A549 (cell line): Measurements from ENCODE around the gene PREX1. TPM values are rescaled to one million over a fixed set of nuclear protein-coding genes. Genes with fewer than 3 reads are reported as not detected.
"Not testable (repeated sequence)": the region's sequence is repeated elsewhere in the genome, so short reads cannot be mapped to it uniquely, and the experiment has no call there.

Experiments
- ATAC-seq, 2 experiments: fragments of 200-7000 bp in 1 of 2; fragments of >200 bp in 1 of 2; cut with Nextera tagmentation in 1 of 2; cut with Tn5 transposase in 1 of 2; 3 replicates each; pipeline versions ENCODE4 v1.8.0 to v1.9.1; 2018 to 2020; ENCODE audit warnings: mild to moderate bottlenecking in 1 of 2, moderate library complexity in 1 of 2
- CTCF ChIA-PET: fragments of 300-600 bp; sonication (Branson Sonifier 250); formaldehyde crosslinking; extraction: SDS; loops from one replicate; lab custom pipeline; 2021; ENCODE audit warnings: antibody characterized with exemption, inconsistent platforms; lab: Yijun Ruan, JAX
- POLR2A ChIA-PET: fragments of 350-600 bp; formaldehyde crosslinking; extraction: SDS; loops from one replicate; lab custom pipeline; 2021; ENCODE audit warnings: antibody characterized with exemption, inconsistent platforms; lab: Yijun Ruan, JAX
- DNase-seq, 2 experiments: peaks; one replicate each; pipeline versions ENCODE4 v3.0.0 to v3.0.0-alpha.2; 2011 to 2016; ENCODE audit warnings: low read depth in 1 of 2, low spot score in 1 of 2
- FAIRE-seq: peaks from 2 replicates; lab custom pipeline; 2011; peaks lifted over from hg19 to GRCh38; lab: Jason Lieb, UNC
- H3K27ac ChIP-seq, 2 experiments: fragments of >200 bp; sonication (Bioruptor Twin); formaldehyde crosslinking; 3 replicates each; pipeline ENCODE4 v1.5.1; 2016 to 2017
- H3K4me1 ChIP-seq: fragments of >200 bp; sonication (Bioruptor Twin); formaldehyde crosslinking; 3 replicates; pipeline ENCODE4 v1.6.1; 2016
- H3K4me2 ChIP-seq: fragments of >200 bp; sonication (Bioruptor Twin); formaldehyde crosslinking; 3 replicates; pipeline ENCODE4 v1.6.1; 2016
- H3K4me3 ChIP-seq: fragments of >200 bp; sonication (Bioruptor Twin); formaldehyde crosslinking; 3 replicates; pipeline ENCODE4 v1.5.1; 2016
- H3K9me3 ChIP-seq: fragments of >200 bp; sonication (Bioruptor Twin); formaldehyde crosslinking; 3 replicates; pipeline ENCODE4 v1.6.1; 2016
- CBX8 ChIP-seq: fragments of 200-600 bp; sonication (generic); IDR thresholded peaks from 2 replicates; pipeline ENCODE4 v1.6.1; 2016
- CEBPB ChIP-seq, 2 experiments: fragments of >200 bp in 1 of 2; sonication (Bioruptor Twin) in 1 of 2; formaldehyde crosslinking in 1 of 2; IDR thresholded peaks; 2 replicates each; pipeline ENCODE4 v1.6.1; 2012 to 2016
- CHD4 ChIP-seq: fragments of 200-600 bp; sonication (generic); IDR thresholded peaks from 2 replicates; pipeline ENCODE4 v1.6.1; 2016; ENCODE audit warnings: antibody characterized with exemption, mild to moderate bottlenecking, borderline replicate concordance
- ELK1 ChIP-seq: fragments of 150-350 bp; IDR thresholded peaks from 2 replicates; pipeline ENCODE4 v1.6.1; 2014; ENCODE audit warnings: low read depth, mild to moderate bottlenecking, low read length
- FOSB ChIP-seq: fragments of 250-450 bp; sonication (Bioruptor Pico); IDR thresholded peaks from 2 replicates; pipeline ENCODE4 v1.5.0; 2020; ENCODE audit warnings: mild to moderate bottlenecking, moderate library complexity
- FOXS1 ChIP-seq: fragments of 250-450 bp; sonication (Bioruptor Pico); IDR thresholded peaks from 2 replicates; pipeline ENCODE4 v1.5.0; 2020; ENCODE audit warnings: mild to moderate bottlenecking, moderate library complexity
- GATA3 ChIP-seq: IDR thresholded peaks from 2 replicates; pipeline ENCODE4 v1.6.1; 2012; ENCODE audit warnings: borderline replicate concordance
- HDAC2 ChIP-seq: fragments of 200-600 bp; sonication (generic); IDR thresholded peaks from 2 replicates; pipeline ENCODE4 v1.6.1; 2016
- HMGXB4 ChIP-seq: fragments of 250-450 bp; sonication (Bioruptor Pico); IDR thresholded peaks from 2 replicates; pipeline ENCODE4 v1.5.0; 2021; ENCODE audit warnings: mild to moderate bottlenecking, moderate library complexity, borderline replicate concordance
- HOXA7 ChIP-seq: fragments of 250-450 bp; sonication (Bioruptor Pico); IDR thresholded peaks from 2 replicates; pipeline ENCODE4 v1.5.0; 2020; ENCODE audit warnings: mild to moderate bottlenecking, moderate library complexity
- HOXB13 ChIP-seq: fragments of 250-450 bp; sonication (Bioruptor Pico); IDR thresholded peaks from 2 replicates; pipeline ENCODE4 v1.5.0; 2020; ENCODE audit warnings: low read depth, mild to moderate bottlenecking, moderate library complexity
- KDM1A ChIP-seq: fragments of 200-600 bp; sonication (generic); IDR thresholded peaks from 2 replicates; pipeline ENCODE4 v1.6.1; 2016; ENCODE audit warnings: low read depth, mild to moderate bottlenecking
- KDM5A ChIP-seq: fragments of 200-600 bp; sonication (generic); IDR thresholded peaks from 2 replicates; pipeline ENCODE4 v1.6.1; 2016; ENCODE audit warnings: antibody characterized with exemption, mild to moderate bottlenecking
- MAFK ChIP-seq: fragments of 450-650 bp; IDR thresholded peaks from 2 replicates; pipeline ENCODE4 v1.6.1; 2014; ENCODE audit not compliant: partially characterized antibody
- MAZ ChIP-seq: fragments of 150-350 bp; IDR thresholded peaks from 2 replicates; pipeline ENCODE4 v1.6.1; 2014; ENCODE audit warnings: antibody characterized with exemption, low read depth, low read length, borderline replicate concordance
- NPAS2 ChIP-seq: fragments of 250-450 bp; sonication (Bioruptor Pico); IDR thresholded peaks from 2 replicates; pipeline ENCODE4 v1.8.0; 2022; ENCODE audit warnings: mild to moderate bottlenecking, moderate library complexity, borderline replicate concordance
- NR3C1 ChIP-seq: fragments of >200 bp; sonication (Bioruptor Twin); formaldehyde crosslinking; IDR thresholded peaks from 3 replicates; pipeline ENCODE4 v1.6.1; 2017
- RAD21 ChIP-seq, 2 experiments: fragments of >200 bp in 1 of 2; sonication (Bioruptor Twin) in 1 of 2; formaldehyde crosslinking in 1 of 2; IDR thresholded peaks in 1 of 2; conservative IDR thresholded peaks in 1 of 2; 2 replicates in 1 of 2; 3 replicates in 1 of 2; pipeline ENCODE4 v1.6.1; 2012 to 2018; ENCODE audit warnings: inconsistent platforms in 1 of 2
- REST ChIP-seq: fragments of 200-600 bp; sonication (generic); IDR thresholded peaks from 2 replicates; pipeline ENCODE4 v1.6.1; 2016; ENCODE audit warnings: antibody characterized with exemption, mild to moderate bottlenecking, moderate library complexity
- TFCP2L1 ChIP-seq: fragments of 250-450 bp; sonication (Bioruptor Pico); IDR thresholded peaks from 2 replicates; pipeline ENCODE4 v1.5.0; 2021; ENCODE audit warnings: mild to moderate bottlenecking
- USF2 ChIP-seq: fragments of 450-650 bp; IDR thresholded peaks from 2 replicates; pipeline ENCODE4 v1.6.1; 2014; ENCODE audit warnings: antibody characterized with exemption
- ZFP36 ChIP-seq: fragments of 450-650 bp; IDR thresholded peaks from 2 replicates; pipeline ENCODE4 v1.6.1; 2014; ENCODE audit warnings: borderline replicate concordance; ENCODE audit not compliant: partially characterized antibody
- WGBS: methylation state at CpG from one replicate; pipeline ENCODE4 v1.1.6; 2017; ENCODE audit errors: missing lambda C conversion rate; 5-methylcytosine and 5-hydroxymethylcytosine counted together
- polyA plus RNA-seq, 4 experiments: library from polyadenylated mRNA; depleted of rRNA in 3 of 4; stranded (reverse); fragments of >200 nt; fragmentation: RNase III in 1 of 4; extraction: RNeasy Plus Mini Kit Qiagen cat#74134 plus additional on column Dnase treatment in 1 of 4; gene quantifications; 2 replicates in 3 of 4; 3 replicates in 1 of 4; pipeline ENCODE4 v1.2.3, GENCODE V29; 2011 to 2017

The PREX1 gene
- polyA plus RNA-seq, 2 of the 4 experiments (the other 2 are of a cell fraction), result 3.6 to 4.2 TPM

GRCh38 chr20:48812600-48813445 is 15.0 kb downstream of the PREX1 start:
- peaks cover 7% of the 10 kb centered on the region; the same call in 1 of the 3 replicates for H3K9me3 ChIP-seq
- FAIRE-seq, result no peak
- no peak overlapping the region for H3K27ac ChIP-seq
- TF ChIP-seq CHD4 (no peak), HMGXB4 (CRISPR knock-in tag) (no peak), MAZ (no peak), FOSB (no peak), NPAS2 (no peak), CBX8 (no peak), FOXS1 (CRISPR knock-in tag) (no peak), NR3C1 (no peak), RAD21 (conservative IDR thresholded peaks at IDR 0.05 in 1 of 2, IDR thresholded peaks at IDR 0.05 in 1 of 2) (no peak), ELK1 (no peak), HDAC2 (no peak), HOXB13 (CRISPR knock-in tag) (no peak), TFCP2L1 (CRISPR knock-in tag) (no peak), KDM5A (no peak)
- WGBS, result 81% methylated on average over 15 of the region's 15 CpGs
- H3K4me2 ChIP-seq, result no peak overlapping the region
- H3K4me3 ChIP-seq, result no peak overlapping the region
- ChIA-PET POLR2A (no interaction called here), CTCF (interaction anchor here (0.9 to 2.4 kb wide), 2 partner anchors 14 to 92 kb away, joined by 3 to 12 read pairs; no protein-coding TSS in a partner anchor)
- DNase-seq, result no peak
- no peaks in the 10 kb centered on the region for H3K4me1 ChIP-seq
- ATAC-seq, result no peak

GRCh38 chr20:48812114-48812513 is 15.7 kb downstream of the PREX1 start:
- H3K27ac ChIP-seq, POLR2A ChIA-PET, FAIRE-seq, H3K4me1 ChIP-seq, H3K4me3 ChIP-seq, ATAC-seq, H3K4me2 ChIP-seq, DNase-seq: not testable (repeated sequence)
- WGBS, result 6% methylated on average over 1 of the region's 1 CpG
- peaks cover 12% of the 10 kb centered on the region for H3K9me3 ChIP-seq
- TF ChIP-seq GATA3 (peak; percentile 33; the same call in 1 of the 2 replicates), ZFP36 (peak; percentile 52)
- CTCF ChIA-PET, result interaction anchor here (1.3 to 2.4 kb wide), 2 partner anchors 93 to 155 kb away, joined by 4 to 12 read pairs; no protein-coding TSS in a partner anchor

GRCh38 chr20:48809673-48810072 is 18.1 kb downstream of the PREX1 start:
- ATAC-seq (no peak), FAIRE-seq (no peak), DNase-seq (no peak)
- 73% methylated on average over 5 of the region's 5 CpGs for WGBS
- CTCF ChIA-PET, result interaction anchor here (1.3 kb wide), 1 partner anchor 10 kb away, joined by 3 read pairs; no protein-coding TSS in a partner anchor
- no peak overlapping the region for H3K27ac ChIP-seq
- H3K4me2 ChIP-seq, result no peak overlapping the region
- no peaks in the 10 kb centered on the region for H3K4me1 ChIP-seq
- H3K9me3 ChIP-seq, result peaks cover 25% of the 10 kb centered on the region
- no peak overlapping the region for H3K4me3 ChIP-seq
- TF ChIP-seq HOXA7 (CRISPR knock-in tag), result no peak
- no peak for TF ChIP-seq CEBPB (IDR thresholded peaks at IDR 0.05)
- TF ChIP-seq MAFK, result peak; percentile 76
- TF ChIP-seq REST, result no peak
- no peak for TF ChIP-seq KDM1A
- no peak for TF ChIP-seq USF2
- POLR2A ChIA-PET, result no interaction called here
